ENCODE results near the gene DUSP6. TPM values are rescaled to one million over a fixed set of nuclear protein-coding genes. Genes with fewer than 3 reads are reported as not detected.

Gene DUSP6
- total RNA-seq, 1 donor from 2014 or later, result 43.0 TPM

- DNase-seq (ENCODE audit: extremely low spot score, unreplicated experiment), result no peak
- peak overlapping the region; percentile 71 for H3K27ac Mint-ChIP-seq
- no peak for TF ChIP-seq CTCF (conservative IDR thresholded peaks at IDR 0.05)
- peaks cover 6% of the 10 kb centered on the region for H3K27me3 Mint-ChIP-seq
- H3K36me3 Mint-ChIP-seq, result peaks cover 12% of the 10 kb centered on the region
- H3K4me1 Mint-ChIP-seq (ENCODE audit: unreplicated experiment), result peaks cover 46% of the 10 kb centered on the region
- no peaks in the 10 kb centered on the region for H3K9me3 Mint-ChIP-seq
- H3K4me3 Mint-ChIP-seq, result peak overlapping the region; percentile 95
Observed at GRCh38 chr12:89349814-89350213, 2.5 kb downstream of the DUSP6 start.

- DNase-seq (ENCODE audit: extremely low spot score, unreplicated experiment), result no peak
- H3K4me3 Mint-ChIP-seq, result peak overlapping the region; percentile 95
- H3K4me1 Mint-ChIP-seq (ENCODE audit: unreplicated experiment), result peaks cover 52% of the 10 kb centered on the region
- H3K9me3 Mint-ChIP-seq, result no peaks in the 10 kb centered on the region
- no peak for TF ChIP-seq CTCF (conservative IDR thresholded peaks at IDR 0.05)
- H3K27ac Mint-ChIP-seq, result peak overlapping the region; percentile 71
- H3K36me3 Mint-ChIP-seq, result peaks cover 12% of the 10 kb centered on the region
- H3K27me3 Mint-ChIP-seq, result peaks cover 10% of the 10 kb centered on the region
Observed at GRCh38 chr12:89348894-89349699, 3.2 kb downstream of the DUSP6 start.

- no peak overlapping the region for H3K27ac Mint-ChIP-seq
- peaks cover 4% of the 10 kb centered on the region for H3K9me3 Mint-ChIP-seq
- peaks cover 12% of the 10 kb centered on the region for H3K36me3 Mint-ChIP-seq
- peaks cover 65% of the 10 kb centered on the region for H3K4me1 Mint-ChIP-seq (ENCODE audit: unreplicated experiment)
- DNase-seq (ENCODE audit: extremely low spot score, unreplicated experiment), result no peak
- peaks cover 10% of the 10 kb centered on the region for H3K27me3 Mint-ChIP-seq
- peak overlapping the region; percentile 58 for H3K4me3 Mint-ChIP-seq
- TF ChIP-seq CTCF (conservative IDR thresholded peaks at IDR 0.05), result no peak
Observed at GRCh38 chr12:89347325-89347829, 4.9 kb downstream of the DUSP6 start.

- peaks cover 4% of the 10 kb centered on the region for H3K9me3 Mint-ChIP-seq
- H3K27ac Mint-ChIP-seq, result peak overlapping the region; percentile 68
- peak overlapping the region; percentile 76 for H3K4me3 Mint-ChIP-seq
- peaks cover 65% of the 10 kb centered on the region for H3K4me1 Mint-ChIP-seq (ENCODE audit: unreplicated experiment)
- peaks cover 10% of the 10 kb centered on the region for H3K27me3 Mint-ChIP-seq
- DNase-seq (ENCODE audit: extremely low spot score, unreplicated experiment), result no peak
- peaks cover 12% of the 10 kb centered on the region for H3K36me3 Mint-ChIP-seq
- TF ChIP-seq CTCF (conservative IDR thresholded peaks at IDR 0.05), result no peak
Observed at GRCh38 chr12:89346741-89347324, 5.5 kb downstream of the DUSP6 start.

- peaks cover 4% of the 10 kb centered on the region for H3K9me3 Mint-ChIP-seq
- peaks cover 65% of the 10 kb centered on the region for H3K4me1 Mint-ChIP-seq (ENCODE audit: unreplicated experiment)
- DNase-seq (ENCODE audit: extremely low spot score, unreplicated experiment), result no peak
- peaks cover 10% of the 10 kb centered on the region for H3K27me3 Mint-ChIP-seq
- H3K4me3 Mint-ChIP-seq, result peak overlapping the region; percentile 76
- peak overlapping the region; percentile 68 for H3K27ac Mint-ChIP-seq
- no peak for TF ChIP-seq CTCF (conservative IDR thresholded peaks at IDR 0.05)
- H3K36me3 Mint-ChIP-seq, result peaks cover 12% of the 10 kb centered on the region
Observed at GRCh38 chr12:89345830-89346740, 6.2 kb downstream of the DUSP6 start.
